Erythroblast (primary cell): ENCODE results near the gene TEX19.

Source experiments
- GATA1 ChIP-seq: IDR thresholded peaks from 2 replicates; pipeline ENCODE4 v1.6.1; 2011; ENCODE audit warnings: low read depth, mild to moderate bottlenecking, control low read depth, low read length, moderate library complexity
- POLR2A ChIP-seq: IDR thresholded peaks from 2 replicates; pipeline ENCODE4 v1.6.1; 2011; ENCODE audit warnings: mild to moderate bottlenecking, low read length

- TF ChIP-seq POLR2A (no peak), GATA1 (no peak)
These were observed 8.9 kb downstream of the TEX19 start for GRCh38 chr17:82367724-82368524.
